DMS 273 (cell line): ENCODE data around the gene SPTLC1.
A peak's percentile ranks its signal among the peaks of the same experiment; 100 is the strongest.
"Not testable (repeated sequence)": the region's sequence is repeated elsewhere in the genome, so short reads cannot be mapped to it uniquely, and the experiment has no call there.

Source experiments
- DNase-seq: peaks from one replicate; lab custom pipeline; 2025; ENCODE audit not compliant: unreplicated experiment; lab: John Stamatoyannopoulos, UW

The SPTLC1 gene

DNA sequence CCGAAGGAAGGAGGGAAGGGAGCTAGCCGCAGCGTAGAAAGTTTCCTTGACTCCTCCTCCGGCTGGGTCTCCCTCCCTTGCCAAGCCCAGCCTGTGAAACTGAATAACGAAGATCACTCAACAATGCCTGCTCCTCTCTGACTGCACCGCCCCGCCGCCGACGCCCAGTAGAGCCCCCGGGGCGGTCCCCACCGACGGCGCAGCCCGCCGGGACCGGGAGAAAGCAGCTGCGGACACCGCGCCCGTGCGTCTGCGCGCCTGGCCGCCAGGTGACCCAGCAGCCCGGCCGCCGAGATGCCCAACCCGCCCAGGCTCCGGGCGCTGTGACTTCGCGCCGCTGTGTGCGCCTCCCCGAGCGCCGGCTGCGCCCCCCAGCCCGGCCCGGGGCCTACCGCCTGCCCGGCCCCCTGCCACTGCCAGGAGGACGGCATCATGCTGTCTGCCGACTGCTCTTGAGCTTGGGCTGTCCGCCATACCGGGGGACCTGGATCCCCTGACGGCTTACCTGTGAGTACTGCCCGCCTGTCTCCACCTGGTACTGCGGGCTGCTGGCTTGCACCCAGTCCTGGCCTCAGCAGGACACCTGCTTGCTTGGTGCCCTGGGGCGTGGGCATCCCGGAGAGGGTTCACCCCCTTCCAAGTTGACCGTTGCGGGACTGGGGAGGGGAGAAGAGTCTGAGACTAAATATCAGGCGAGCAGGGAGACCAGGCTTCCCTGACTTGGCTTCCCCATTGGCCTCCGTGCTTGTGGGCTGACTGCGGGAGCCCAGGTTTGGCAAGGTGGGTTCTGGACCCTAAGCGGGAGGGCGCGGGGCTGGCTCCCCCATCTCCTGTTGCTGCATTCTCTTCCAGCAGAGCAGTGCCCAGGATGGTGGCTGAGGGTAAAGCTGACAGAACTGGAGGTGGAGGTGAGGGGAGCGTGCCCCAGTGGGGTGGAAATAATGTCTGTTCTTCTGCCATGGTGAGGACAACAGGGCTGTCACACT is 26.2 kb upstream of the SPTLC1 start:
- peak; percentile 48 for DNase-seq

DNA sequence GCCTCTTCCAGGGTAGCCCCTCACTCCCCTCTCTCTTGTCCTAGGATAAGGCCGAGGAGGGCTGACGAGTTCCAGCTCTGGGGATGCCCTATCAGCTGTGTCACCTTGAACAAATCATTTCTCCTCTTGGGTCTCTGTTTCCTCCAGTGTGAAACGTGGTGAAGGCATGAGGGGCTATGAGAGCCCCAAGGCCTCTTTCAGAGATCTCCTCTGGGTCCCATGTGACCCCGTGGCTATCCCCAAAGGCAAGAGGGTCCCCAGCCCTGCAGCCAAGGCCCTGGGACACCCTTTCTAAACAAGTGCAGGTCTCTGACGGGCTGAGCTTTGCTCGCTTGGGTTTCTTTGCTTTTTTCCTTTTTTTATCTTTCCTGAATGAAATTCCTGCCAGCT is 25.5 kb upstream of the SPTLC1 start:
- peak; percentile 34 for DNase-seq

DNA sequence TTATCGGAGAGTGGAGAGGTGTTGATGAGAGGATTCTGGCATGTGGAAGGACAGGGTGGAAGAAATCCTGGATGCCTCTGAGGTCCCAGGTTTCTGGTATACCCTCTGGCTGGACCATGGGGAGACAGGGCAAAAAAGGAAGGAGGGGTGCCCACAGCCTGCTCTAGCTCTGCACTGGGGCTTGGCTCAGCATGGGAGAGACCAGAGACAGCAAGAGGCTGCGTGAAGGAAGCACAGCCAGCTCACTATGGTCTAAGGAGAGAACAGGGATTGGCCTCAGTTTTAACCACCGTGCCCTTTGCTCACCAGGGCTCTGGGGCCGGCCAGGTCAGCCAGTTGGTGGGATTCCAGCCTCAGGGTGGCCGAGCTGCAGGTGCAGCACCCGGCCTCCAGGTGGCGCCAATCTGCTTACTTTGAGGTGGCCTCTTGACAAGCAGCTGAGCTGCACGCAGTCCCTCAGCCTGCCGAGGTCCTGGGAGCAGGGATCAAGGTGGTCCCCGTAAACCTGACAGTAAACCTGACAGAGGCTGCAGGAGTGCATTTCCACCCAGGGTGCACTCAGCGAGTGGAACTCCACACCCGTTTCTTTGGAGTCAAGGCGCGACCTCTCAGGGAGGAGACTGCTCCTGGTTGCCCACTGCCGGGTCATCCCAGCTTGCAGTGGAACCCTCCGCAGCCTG is 25.0 kb upstream of the SPTLC1 start:
- DNase-seq = peak; percentile 81

DNA sequence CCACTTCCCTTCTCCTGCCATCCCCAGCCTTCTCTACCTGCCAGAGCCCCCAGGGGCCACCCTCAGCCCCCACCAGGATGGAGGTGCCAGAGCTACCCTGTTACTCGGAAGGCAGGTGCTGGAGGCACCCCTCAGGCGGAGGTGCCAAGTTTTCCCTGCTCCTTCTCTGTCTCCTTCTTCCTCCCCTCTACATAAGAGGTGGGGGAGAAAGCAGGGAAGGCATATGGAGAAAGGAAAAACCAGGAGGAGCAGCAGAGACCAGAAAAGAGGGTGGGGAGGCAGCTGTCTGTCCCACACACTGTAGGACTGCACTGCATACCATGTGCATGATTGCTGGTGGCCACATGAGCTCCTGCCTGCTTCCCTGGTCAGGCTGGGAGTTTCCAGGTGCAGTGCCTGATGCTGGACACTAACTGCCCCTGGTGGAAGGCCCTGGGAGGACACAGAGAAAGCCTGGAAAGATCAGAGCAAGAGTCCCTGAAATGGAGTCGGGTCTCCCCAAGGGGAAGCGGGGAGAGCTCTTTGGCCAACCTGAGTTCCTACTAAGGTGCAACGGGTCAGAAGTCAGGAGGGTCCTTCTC is 23.8 kb upstream of the SPTLC1 start:
- DNase-seq = peak; percentile 21

DNA sequence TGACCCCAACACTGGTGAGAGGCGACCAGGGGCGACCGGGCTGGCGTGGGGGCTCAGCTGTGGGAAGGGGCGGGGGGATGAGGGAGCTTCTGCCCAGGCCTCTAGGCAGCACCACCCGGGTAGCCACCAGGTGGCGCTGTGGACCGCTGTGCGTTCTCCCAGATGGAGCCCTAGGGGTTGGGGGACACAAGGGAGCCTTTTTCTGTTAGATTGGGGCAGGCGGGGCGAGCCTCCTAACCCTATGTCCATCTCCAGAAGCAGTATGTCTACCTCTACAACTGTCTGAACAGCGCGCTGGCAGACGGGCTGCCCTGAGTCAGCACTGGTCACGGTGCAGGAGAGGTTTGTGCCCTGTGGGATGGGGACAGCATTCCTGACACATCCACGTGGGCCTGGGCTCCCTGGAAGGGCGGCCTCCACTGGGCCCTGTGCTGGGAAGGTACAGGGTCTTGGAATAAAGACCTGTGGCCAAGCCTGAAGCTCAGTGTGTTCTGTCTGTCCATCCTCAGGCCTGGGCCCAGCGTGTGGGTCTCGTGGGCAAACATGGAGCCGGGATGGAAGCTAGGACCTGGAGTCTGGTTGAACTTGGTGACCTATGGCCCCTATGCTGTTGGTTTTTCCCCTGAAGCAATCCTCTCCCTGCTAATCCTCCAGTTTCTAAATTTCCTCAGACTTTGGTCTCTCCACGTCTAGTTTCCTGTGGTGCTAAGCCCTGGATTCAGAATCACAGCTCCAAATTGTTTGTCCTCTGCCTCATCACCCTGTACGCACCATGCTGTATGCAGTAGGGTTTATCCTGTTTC is 23.1 kb upstream of the SPTLC1 start:
- peak; percentile 89 for DNase-seq

DNA sequence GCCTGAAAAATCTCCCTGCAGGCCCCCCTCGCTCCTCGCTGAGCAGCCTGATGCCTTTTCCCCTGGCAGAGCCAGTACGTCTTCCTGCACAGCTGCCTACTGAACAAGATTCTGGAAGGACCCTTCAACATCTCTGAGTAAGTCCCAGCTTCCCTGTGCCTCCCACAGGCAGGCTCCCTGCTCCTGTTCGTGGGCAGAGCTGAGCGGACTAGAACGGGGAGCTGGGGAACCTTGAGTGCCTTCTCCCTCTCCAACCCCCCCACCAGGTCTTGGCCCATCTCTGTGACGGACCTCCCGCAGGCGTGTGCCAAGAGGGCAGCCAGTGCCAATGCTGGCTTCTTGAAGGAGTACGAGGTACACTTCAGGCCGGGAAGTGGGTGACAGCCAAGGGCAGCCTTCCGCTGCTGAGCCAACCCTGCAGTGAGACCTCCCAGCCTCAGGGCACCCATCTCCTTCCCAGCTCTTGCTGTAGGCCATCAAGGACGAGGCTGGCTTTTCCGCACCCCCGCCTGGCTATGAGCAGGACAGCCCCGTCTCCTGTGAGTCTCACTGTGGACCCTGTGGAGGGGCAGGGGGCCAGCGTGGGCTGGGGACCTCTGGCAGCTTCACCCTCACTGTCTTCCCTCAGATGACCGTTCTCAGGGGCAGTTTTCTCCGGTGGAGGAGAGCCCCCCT is 21.1 kb upstream of the SPTLC1 start:
- no peak for DNase-seq

DNA sequence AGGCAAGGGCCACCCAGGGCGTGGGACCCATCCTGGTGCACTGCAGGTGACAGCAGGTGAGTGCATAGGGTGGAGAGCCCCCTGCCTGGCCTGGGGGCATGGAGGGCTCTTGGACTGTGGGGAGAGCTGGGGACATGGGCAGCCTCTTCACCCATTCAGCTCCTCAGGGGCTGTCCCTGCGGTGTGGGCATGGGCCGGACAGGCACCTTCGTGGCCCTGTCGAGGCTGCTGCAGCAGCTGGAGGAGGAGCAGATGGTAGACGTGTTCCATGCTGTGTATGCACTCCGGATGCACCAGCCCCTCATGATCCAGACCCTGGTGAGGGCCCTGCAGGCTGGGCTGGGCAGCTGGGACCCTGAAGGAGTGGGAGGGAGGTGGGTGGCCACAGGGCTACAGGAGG is 20.4 kb upstream of the SPTLC1 start:
- DNase-seq = peak; percentile 26

DNA sequence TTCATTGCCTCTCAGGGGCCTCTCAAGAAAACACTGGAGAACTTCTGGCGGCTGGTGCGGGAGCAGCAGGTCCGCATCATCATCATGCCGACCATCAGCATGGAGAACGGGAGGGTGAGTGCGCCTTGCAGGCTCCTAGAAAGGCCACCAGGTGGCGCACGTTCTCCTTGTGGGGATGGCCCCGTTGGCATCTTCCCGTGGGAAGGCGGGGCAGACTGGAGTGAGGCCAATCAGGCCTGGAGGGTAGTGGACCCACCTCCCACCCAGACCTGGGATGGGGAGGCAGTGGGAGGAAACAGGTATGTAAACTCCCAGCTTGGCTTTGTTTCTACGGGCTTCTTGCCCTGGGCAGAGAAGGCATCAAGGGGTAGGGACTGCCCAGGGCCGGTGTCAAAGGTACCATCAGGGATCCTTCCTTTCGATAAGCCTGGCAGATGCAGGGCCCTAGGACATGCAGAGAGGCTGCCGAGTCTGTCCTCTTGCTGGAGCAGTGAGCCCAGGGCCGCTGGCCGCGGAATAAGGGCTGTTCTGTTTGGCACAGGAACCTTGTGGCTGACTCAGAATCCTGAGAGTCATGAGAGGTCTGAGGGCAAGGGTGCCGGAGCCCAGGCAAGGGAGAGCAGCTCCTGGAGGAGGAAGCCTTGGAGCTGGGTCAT is 18.9 kb upstream of the SPTLC1 start:
- DNase-seq = peak; percentile 93

DNA sequence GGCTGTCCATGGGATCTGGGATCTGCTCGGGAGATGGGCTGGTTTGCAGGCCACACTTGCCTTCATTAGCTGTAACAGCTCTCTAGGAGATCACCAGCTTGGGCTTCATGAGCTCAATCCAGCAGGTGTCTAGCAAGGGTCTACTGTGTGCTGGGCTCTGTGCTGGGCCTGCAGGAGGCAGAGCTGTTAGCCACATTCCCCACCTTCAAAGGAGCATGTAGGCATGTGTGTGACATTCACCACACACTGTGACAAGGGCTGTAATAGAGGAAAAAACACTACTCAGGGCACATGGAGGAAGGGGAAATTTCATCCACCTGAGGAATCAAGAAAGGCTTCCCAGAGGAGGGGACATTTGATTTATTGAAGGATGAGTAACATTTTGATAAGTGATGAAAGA is 17.7 kb upstream of the SPTLC1 start:
- not testable (repeated sequence) for DNase-seq

DNA sequence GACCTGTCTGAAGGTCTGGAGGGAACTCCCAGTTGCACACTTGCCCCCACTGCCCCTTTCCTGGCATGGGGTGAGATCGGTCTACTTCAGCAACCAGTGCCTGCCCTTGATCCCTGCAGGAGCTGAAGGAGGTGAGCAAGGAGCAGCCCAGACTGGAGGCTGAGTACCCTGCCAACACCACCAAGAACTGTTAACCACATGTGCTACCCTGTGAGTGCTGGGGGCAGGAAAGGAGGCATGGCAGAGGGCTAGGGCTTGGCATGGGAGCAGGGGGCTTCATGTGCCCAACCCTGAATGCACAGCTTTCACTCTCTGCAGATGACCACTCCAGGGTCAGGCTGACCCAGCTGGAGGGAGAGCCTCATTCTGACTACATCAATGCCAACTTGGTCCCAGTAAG is 17.3 kb upstream of the SPTLC1 start:
- no peak for DNase-seq

DNA sequence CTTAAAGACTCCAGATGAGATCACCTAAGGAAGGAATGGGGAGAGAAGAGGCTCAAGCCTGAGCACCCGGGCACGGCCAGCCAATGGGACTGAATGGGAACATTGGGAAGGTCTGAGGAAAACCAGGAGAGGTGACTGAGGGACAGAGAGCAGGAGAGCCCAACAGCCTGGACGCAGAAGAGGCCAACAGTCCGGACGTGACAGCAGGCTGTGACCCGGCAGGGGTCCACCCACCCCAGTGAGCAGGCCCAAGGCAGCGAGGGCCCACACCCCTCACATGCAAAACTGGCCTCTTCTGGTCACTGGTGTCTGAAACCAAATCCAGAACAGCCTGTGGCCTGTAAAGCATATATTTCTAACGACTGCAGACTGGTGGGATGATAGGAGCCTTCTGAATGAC is 7.6 kb upstream of the SPTLC1 start:
- DNase-seq = no peak

DNA sequence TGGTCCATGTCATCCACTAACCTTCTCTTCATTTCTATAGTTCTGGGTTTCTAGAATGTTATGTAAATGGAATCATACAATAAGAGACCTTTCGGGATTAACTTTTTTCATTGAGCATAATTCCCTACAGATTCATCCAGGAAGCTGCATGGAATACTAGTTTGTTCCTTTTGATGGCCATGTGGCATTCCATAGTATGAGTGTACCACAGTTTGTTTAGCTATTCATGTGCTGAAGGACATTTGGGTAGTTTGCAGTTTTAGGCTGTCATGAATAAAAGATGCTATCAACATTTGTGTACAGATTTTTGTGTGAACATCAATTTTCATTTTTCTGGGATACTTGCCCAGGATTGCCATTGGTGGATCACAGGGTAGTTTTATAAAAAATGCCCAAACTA is 6.8 kb upstream of the SPTLC1 start:
- DNase-seq = no peak

DNA sequence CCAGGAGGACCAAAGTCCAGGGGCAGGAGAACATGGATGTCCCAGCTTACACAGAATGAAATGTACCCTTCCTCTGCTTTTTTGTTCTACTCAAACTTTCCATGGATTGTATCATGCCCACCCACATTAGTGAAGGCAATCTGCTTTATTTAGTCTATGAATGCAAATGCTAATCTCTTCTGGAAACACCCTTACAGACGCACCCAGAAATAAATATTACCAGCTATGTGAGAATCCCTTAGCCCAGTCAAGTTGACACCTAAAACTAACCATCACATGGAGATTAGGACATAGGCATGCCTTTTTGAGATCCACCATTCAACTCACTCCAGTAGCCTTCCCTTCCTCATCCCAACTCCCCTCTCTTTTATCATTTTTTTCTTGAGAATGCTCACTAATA is 6.1 kb upstream of the SPTLC1 start:
- no peak for DNase-seq

DNA sequence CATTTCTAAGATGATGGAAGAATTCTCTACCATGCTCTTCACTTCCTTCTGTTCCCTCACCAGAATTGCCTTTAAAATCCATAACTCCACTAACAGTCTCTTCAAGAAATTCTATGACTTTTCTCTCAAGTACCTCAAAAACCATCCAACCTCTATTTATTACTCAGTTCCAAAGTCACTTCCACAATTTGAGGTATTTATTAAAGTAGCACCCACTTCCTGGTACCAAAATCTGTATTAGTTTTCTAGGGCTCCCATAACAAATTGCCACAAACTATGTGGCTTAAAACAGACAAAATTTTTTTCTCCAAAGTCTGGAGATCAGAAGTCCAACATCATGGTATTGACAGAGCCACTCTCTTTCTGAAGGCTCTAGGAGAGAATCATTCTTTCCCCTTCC is 4.9 kb upstream of the SPTLC1 start:
- no peak for DNase-seq

DNA sequence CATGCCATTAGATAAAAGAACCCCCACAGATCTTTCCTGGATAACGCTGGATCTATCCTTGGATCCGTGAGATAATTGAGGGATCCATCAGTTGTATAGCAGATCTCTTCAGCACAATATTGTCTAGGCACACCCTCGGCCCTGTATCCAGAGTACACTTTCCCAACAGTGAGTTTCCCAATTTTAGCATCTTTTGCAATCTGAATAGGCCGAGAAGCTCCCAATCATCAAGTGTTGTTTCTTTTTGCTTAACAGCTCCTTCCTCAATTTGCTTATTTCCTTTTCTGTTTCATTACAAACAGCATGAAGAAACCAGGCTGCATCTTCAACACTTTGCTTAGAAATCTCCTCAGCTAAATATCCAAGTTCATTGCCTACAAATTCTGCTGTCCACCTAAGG is 4.4 kb upstream of the SPTLC1 start:
- DNase-seq = no peak

DNA sequence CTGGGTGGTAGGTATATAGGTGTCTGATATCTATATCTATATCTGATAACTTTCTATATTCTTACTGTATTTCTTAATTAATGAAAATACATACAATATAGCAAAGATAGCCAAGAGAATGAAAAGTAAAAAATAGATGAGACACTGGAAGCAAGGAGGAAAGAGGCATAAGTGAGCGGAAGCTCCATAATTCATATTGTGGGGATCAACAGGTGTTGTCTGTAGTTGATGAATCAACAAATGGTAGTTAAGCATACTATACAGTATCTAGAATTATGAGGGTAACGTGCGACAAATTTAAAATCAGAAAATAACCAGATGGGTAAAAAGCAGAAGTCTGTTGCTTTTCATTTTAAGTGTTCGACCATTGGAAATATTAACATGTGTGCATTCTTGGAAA is 7.1 kb downstream of the SPTLC1 start:
- no peak for DNase-seq

DNA sequence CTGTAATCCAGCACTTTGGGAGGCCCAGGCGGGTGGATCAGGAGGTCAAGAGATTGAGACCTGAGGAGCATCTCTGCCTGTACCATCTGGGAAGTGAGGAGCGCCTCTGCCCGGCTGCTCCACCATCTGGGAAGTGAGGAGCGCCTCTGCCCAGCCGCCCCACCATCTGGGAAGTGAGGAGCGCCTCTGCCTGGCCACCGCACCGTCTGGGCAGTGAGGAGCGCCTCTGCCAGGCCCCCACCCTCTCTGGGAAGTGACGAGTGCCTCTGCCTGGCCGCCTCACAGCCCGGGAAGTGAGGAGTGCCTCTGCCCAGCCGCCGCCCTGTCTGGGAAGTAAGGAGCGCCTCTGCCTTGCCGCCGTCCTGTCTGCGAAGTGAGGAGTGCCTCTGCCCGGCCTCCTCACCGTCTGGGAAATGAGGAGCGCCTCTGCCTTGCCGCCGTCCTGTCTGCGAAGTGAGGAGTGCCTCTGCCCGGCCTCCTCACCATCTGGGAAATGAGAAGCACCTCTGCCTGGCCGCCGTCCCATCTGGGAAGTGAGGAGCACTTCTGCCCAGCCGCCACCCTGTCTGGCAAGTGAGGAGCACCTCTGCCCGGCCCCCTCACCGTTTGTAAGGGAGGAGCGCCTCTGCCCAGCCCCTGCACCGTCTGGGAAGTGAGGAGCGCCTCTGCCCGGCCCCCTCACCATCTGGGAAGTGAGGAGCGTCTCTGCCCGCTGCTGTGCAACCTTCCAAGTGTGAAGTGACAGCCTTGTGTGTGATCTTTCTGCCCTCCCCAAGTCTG is 9.6 kb downstream of the SPTLC1 start:
- DNase-seq = not testable (repeated sequence)

DNA sequence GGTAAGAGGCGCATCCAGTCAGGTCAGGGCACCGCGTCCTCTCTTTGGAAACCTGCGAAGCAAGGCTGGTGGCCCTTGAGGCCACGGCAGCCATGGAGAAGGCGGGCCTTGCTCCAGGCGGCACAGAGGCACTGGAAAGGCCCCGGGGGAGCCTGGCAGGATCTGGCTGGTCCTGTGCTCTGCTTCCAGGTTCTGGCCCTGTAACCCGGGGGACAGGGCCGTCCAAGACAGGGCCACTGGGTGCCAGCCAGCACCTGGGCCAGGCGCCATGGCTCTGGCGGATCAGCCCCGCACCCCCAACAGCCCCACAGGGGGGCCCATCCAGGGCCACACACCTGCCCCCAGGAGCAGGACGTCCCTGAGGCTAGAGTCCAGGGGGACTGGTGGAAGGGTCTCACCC is 11.6 kb downstream of the SPTLC1 start:
- not testable (repeated sequence) for DNase-seq

DNA sequence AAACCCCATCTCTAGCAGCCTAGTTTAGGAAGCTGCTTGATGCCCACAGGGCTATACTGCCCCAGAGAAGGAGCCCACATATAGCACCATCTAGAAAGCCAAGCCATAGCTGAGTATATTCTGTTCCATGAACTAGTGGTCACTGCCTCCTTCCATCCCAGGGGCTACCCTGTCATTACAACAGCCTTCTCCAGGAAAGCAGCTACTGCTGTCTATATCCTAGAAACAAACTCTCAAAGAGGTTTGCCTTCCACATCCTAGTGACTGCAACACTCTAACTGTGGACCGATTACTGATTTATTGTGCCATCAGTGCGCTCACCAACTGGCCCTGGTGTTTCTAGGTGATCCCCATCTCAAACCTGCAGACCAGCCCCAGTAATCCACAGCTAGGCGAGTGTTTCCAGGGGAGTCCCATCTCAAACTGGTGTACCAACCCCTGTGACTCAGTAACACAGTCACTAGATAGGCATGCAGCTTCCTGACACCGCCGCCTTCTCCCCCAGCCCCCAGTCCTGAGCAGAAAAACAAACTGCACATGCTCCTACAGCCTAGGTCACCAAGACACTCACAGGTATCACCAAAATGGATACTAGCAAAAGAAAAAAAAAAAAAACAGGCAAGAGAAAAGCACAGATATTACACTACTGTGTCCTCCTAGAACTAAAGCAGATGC is 14.8 kb downstream of the SPTLC1 start:
- DNase-seq = no peak
